ENCODE measurements around the gene LDHAL6B. TPM values are rescaled to one million over a fixed set of nuclear protein-coding genes. Genes with fewer than 3 reads are reported as not detected.

LDHAL6B gene
- total and polyA plus RNA-seq, 7 donors, result not detected

GRCh38 chr15:59168536-59168935, 38.1 kb upstream of the LDHAL6B start:
- H3K36me3 ChIP-seq, result peaks cover 0 to 18% (median 3%) of the 10 kb centered on the region in 4 donors
- WGBS, 2 donors, result 88 to 89% methylated on average over 7 of the region's 7 CpGs
- peaks cover 0 to 20% (median 6%) of the 10 kb centered on the region in 4 donors for H3K4me1 ChIP-seq
- no peak overlapping the region for H3K4me3 ChIP-seq
- DNase-seq, result no peak
- no peak for TF ChIP-seq CTCF (IDR thresholded peaks at IDR 0.05)
- intact Hi-C loops (cut with DNase I), result no loop called here
- no peaks in the 10 kb centered on the region for H3K9me3 ChIP-seq
- H3K27me3 ChIP-seq, result no peaks in the 10 kb centered on the region
- peak overlapping the region in 2 of 4 donors; percentile 65 to 72 for H3K27ac ChIP-seq

GRCh38 chr15:59169251-59169708, 37.4 kb upstream of the LDHAL6B start:
- intact Hi-C loops (cut with DNase I), result no loop called here
- 76 to 77% methylated on average over 3 of the region's 3 CpGs for WGBS, 2 donors
- Histone ChIP-seq H3K4me1 (peaks cover 0 to 20% (median 6%) of the 10 kb centered on the region in 4 donors), H3K9me3 (no peaks in the 10 kb centered on the region), H3K27me3 (no peaks in the 10 kb centered on the region), H3K4me3 (no peak overlapping the region), H3K36me3 (peaks cover 0 to 22% (median 3%) of the 10 kb centered on the region in 4 donors), H3K27ac (peak overlapping the region in 3 of 4 donors; percentile 51 to 72 (median 65))
- no peak for DNase-seq
- TF ChIP-seq CTCF (IDR thresholded peaks at IDR 0.05) (no peak), POLR2AphosphoS5 (IDR thresholded peaks at IDR 0.05) (peak in 3 of 4 donors; percentile 12 to 54 (median 17))

GRCh38 chr15:59170295-59171066, 36.2 kb upstream of the LDHAL6B start:
- 64 to 67% methylated on average over 12 of the region's 12 CpGs for whole genome bisulfite sequencing, 2 donors
- peaks cover 0 to 31% (median 10%) of the 10 kb centered on the region in 4 donors for H3K4me1 ChIP-seq

GRCh38 chr15:59171067-59171397, 35.6 kb upstream of the LDHAL6B start:
- WGBS, 2 donors, result 97 to 98% methylated on average over 8 of the region's 8 CpGs
- Histone ChIP-seq H3K4me3 (no peak overlapping the region), H3K4me1 (peaks cover 0 to 31% (median 10%) of the 10 kb centered on the region in 4 donors), H3K36me3 (peaks cover 0 to 22% (median 3%) of the 10 kb centered on the region in 4 donors), H3K9me3 (no peaks in the 10 kb centered on the region), H3K27ac (peak overlapping the region in 1 of 4 donors; percentile 65), H3K27me3 (no peaks in the 10 kb centered on the region)
- TF ChIP-seq CTCF (IDR thresholded peaks at IDR 0.05) (no peak), POLR2AphosphoS5 (IDR thresholded peaks at IDR 0.05) (no peak), EP300 (IDR thresholded peaks at IDR 0.05) (no peak), POLR2A (IDR thresholded peaks at IDR 0.05) (no peak)
- no peak for DNase-seq
- intact Hi-C loops (cut with DNase I), result no loop called here

More at GRCh38 chr15:59170295-59171066, 36.2 kb upstream of the LDHAL6B start:
- intact Hi-C loops (cut with DNase I), result no loop called here
- H3K36me3 ChIP-seq, result peaks cover 0 to 22% (median 3%) of the 10 kb centered on the region in 4 donors
- H3K9me3 ChIP-seq, result no peaks in the 10 kb centered on the region
- DNase-seq, result no peak
- H3K27ac ChIP-seq, result peak overlapping the region in 3 of 4 donors; percentile 51 to 72 (median 65)
- H3K27me3 ChIP-seq, result no peaks in the 10 kb centered on the region
- no peak overlapping the region for H3K4me3 ChIP-seq
- TF ChIP-seq CTCF (IDR thresholded peaks at IDR 0.05) (no peak), POLR2AphosphoS5 (IDR thresholded peaks at IDR 0.05) (no peak)
